Inflammatory macrophage treated with lipopolysaccharide for 1 hour (primary cell): Measurements from ENCODE around the gene KCNT2.
"Not testable (repeated sequence)": the region's sequence is repeated elsewhere in the genome, so short reads cannot be mapped to it uniquely, and the experiment has no call there.

Source experiments
- DNase-seq, 2 donors: peaks; one replicate each; pipeline ENCODE4 v3.0.0-alpha.2; 2020 to 2022

Gene KCNT2

GRCh38 chr1:196305216-196305615, 303.0 kb downstream of the KCNT2 start:
- no peak for DNase-seq

GRCh38 chr1:196302981-196303380, 305.3 kb downstream of the KCNT2 start:
- DNase-seq, result no peak

- no peak for DNase-seq
Observed at GRCh38 chr1:196302420-196302819, 305.8 kb downstream of the KCNT2 start.

GRCh38 chr1:196295766-196296165, 312.5 kb downstream of the KCNT2 start:
- DNase-seq, result no peak

GRCh38 chr1:196278816-196279215, 329.4 kb downstream of the KCNT2 start:
- no peak for DNase-seq

GRCh38 chr1:196277860-196278259, 330.4 kb downstream of the KCNT2 start:
- no peak for DNase-seq

- DNase-seq, result no peak
Observed at GRCh38 chr1:196271212-196271947, 336.9 kb downstream of the KCNT2 start.

GRCh38 chr1:196263086-196263485, 345.2 kb downstream of the KCNT2 start:
- not testable (repeated sequence) for DNase-seq

GRCh38 chr1:196260270-196260669, 348.0 kb downstream of the KCNT2 start:
- no peak for DNase-seq

- no peak for DNase-seq
Observed at GRCh38 chr1:196259316-196259715, 348.9 kb downstream of the KCNT2 start.

- no peak for DNase-seq
Observed at GRCh38 chr1:196255762-196256161, 352.5 kb downstream of the KCNT2 start.

- no peak for DNase-seq
Observed at GRCh38 chr1:196229546-196229945, 378.7 kb downstream of the KCNT2 start.

- DNase-seq, result no peak
Observed at GRCh38 chr1:196214866-196215265, 393.4 kb downstream of the KCNT2 start.

GRCh38 chr1:196209983-196210382, 398.3 kb downstream of the KCNT2 start:
- DNase-seq, result no peak

GRCh38 chr1:196209265-196209664, 399.0 kb downstream of the KCNT2 start:
- DNase-seq, result no peak

GRCh38 chr1:196207612-196208217, 400.5 kb downstream of the KCNT2 start:
- DNase-seq, result no peak

GRCh38 chr1:196205882-196206281, 402.4 kb downstream of the KCNT2 start:
- no peak for DNase-seq

- DNase-seq, result no peak
Observed at GRCh38 chr1:196196486-196196885, 411.8 kb downstream of the KCNT2 start.

GRCh38 chr1:196193896-196194559, 414.2 kb downstream of the KCNT2 start:
- no peak for DNase-seq

GRCh38 chr1:196183941-196184340, 424.3 kb downstream of the KCNT2 start:
- DNase-seq, result no peak

GRCh38 chr1:196181594-196181878, 426.7 kb downstream of the KCNT2 start:
- no peak for DNase-seq

- DNase-seq, result peak; percentile 2 to 5
Observed at GRCh38 chr1:196180847-196181593, 427.2 kb downstream of the KCNT2 start.

- DNase-seq, result no peak
Observed at GRCh38 chr1:196178083-196178635, 430.1 kb downstream of the KCNT2 start.
